Measurements from ENCODE around the gene CYTH1.

- TF ChIP-seq CTCF (conservative IDR thresholded peaks at IDR 0.05), result no peak
- no peak for TF ChIP-seq EZH2 (IDR thresholded peaks at IDR 0.05; ENCODE audit: low read depth)
Measured at GRCh38 chr17:78727476-78728229, 54.4 kb downstream of the CYTH1 start.
